Iris pigment epithelial cell (primary cell): ENCODE measurements around the gene GPRIN2.
"Not testable (repeated sequence)": the region's sequence is repeated elsewhere in the genome, so short reads cannot be mapped to it uniquely, and the experiment has no call there.

Experiments
- DNase-seq: peaks from one replicate; pipeline ENCODE4 v3.0.0-alpha.2; 2011; ENCODE audit warnings: low read depth

GPRIN2 gene

DNA sequence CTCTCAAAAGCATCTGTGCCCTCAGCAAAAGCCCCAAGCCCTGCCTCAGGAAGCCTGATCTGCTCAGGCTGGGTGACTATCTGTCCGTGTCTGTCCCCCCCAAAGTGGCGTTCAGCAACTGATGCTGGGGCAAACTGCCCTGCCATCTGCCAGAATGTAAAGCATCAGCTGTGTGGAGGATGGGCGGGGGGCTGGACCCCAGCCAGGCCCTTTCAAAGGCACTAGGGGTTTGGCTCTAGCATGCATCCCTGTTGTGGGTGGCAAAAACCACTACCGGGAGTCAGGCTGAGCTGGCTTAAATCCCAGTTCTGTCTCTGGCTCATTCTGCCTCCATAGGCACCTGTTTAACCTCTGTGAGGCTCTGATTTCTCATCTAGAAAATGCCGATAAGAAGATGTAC is 35.5 kb downstream of the GPRIN2 start:
- peak; percentile 31 for DNase-seq

DNA sequence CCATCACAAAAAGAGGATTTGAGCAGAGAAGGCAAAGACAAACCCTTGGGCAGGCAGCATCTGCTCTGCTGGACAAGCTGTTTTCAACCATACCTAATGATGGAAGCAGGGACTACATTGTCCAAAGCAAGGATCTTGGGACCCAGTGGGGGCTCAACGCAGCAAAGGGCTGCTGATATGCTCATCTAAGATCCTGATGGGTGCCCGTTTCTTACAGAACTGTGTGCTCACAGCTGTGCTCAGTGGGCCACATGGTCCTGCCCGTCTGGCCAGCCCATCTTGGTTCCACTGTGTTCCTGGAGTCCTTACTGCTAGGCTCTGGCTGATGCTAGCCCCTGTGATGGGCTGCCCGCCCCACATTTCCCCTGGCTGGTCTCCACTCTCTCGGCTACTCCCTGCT is 36.1 kb downstream of the GPRIN2 start:
- no peak for DNase-seq

DNA sequence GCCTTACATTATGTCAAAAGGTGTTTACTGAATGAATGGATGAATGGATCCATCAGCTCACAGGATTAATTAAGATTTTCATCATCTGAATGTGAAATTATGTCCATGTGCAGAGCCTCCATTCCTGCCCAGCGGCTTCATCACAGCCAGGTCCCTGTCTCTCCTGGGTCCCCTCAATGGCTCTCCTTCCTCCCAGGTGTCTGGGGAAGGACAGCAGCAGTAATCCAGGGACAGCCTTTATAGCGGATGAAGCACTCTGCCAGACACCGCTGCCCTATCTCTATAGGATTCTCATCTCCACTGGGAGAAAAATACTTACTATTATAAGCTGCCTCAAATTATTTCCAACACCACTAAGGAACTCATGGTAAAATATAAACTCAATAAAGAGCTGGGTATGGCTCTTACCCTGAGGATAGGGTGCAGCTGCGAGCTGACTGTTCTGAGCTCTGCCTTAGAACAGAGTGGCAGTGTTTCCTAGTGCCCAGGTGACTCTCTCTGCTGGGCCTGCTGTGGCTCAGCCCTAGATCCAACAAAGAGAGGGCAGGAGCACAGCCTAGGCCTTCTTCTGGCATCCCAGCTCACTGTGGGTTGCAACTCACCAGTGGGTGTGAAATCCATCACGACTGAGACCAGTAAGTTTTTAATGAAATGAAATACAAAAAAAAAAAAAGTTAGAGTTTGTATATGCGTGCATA is 38.3 kb downstream of the GPRIN2 start:
- no peak for DNase-seq

DNA sequence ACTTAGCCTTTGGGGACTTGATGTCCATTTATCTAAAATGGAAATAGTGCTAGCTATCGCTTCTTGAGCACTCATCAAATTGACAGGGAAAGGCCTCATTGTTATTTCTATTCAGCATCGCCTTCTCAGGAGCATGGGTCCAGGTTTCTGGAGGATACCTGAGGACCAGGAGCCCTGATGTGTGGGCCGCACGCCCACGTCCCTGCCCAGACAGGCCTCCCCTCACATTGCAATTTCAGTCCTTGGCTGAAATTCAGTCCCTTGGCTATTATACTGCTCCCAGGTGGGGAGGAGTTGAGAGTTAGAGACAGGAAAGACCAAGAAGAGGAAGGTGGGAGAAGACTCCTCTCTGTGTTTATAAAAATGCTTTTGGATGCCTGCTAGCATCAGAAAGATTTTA is 38.9 kb downstream of the GPRIN2 start:
- DNase-seq, result no peak

DNA sequence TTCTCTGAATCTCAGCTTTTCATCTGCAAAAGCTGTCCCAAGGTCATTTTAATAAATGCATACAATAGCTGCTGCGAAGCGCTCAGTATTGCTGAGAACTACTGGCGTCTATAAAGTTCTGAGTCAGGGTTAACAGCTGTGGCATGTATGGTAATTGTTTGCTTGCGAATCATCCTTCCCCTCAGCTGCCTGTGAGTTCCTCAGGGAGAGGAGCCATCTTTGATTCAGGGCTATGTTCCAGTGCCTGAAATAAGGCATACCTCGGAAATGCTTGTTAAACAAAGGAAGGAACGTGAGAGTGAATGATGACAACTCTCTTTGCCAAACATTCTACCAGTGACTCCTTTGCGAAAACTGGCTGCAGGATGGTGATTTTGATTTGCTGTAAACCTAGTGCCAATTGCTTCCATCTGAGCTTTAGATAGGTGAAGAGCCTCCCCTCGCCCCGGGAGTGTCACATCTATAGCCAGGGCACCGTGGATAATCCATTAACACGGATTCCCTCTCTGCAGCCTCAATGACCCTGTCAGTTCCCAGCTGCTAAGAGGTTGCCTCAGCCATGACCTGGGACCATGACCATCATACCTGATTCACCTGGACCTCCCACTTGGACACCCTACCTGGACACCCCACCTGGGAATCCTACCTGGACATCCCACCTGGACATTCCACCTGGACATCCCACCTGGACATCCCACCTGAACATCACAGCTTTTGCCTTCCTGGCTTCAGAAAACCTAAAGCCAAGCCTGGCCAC is 39.6 kb downstream of the GPRIN2 start:
- peak; percentile 92 for DNase-seq

DNA sequence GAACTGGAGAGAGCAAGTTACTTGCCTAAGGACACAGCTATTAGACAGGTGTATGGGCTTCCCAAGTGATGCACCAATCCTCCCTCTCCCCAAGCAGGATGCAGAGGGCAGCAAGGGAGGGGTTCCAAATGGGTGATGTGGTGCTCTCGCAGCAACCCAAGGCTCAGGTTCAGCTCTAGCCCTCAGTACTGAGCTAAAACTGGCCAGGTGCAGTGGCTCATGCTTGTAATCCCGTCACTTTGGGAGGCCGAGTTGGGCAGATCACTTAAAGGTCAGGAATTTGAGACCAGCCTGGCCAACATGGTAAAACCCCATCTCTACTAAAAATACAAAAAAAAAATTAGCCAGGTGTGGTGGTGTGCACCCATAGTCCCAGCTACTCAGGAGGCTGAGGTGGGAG is 40.7 kb downstream of the GPRIN2 start:
- no peak for DNase-seq

DNA sequence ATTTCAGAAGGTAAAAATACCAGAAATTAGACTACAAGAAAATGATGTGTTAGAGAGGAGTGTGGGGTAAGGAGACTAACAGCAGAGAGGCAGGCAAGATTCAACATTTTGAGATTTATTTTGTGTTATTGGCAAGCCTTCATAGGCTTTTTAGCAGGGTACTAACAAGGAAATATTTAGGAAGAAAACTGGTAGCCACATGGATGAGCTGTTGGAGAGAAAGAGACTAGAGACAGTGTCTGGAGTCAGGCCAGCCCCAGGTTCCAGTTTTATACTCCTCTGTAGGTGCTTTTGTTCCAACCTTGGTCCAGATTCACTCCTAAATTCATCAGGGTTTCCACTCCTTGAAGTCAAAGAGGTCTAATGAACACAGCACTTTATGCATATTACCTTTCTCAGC is 41.1 kb downstream of the GPRIN2 start:
- DNase-seq, result no peak

DNA sequence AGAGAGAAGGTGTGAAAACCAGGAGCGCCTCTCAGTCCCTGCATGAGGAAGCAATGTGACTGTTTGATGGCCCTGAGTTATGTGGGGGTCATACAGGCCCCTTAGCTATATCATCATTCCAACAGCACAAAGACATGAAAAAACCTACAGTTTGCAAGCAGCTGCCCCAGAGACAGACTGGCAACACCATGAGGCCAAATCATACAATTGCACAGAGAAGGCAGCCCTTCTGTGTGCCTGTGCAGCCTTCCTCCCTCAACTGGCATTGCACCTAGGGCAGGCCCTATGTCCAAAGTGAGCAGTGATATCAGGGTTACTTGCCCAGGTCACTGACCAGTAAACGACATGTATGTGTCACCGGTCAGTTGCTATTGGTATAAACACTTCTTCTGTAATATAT is 41.6 kb downstream of the GPRIN2 start:
- DNase-seq, result no peak

DNA sequence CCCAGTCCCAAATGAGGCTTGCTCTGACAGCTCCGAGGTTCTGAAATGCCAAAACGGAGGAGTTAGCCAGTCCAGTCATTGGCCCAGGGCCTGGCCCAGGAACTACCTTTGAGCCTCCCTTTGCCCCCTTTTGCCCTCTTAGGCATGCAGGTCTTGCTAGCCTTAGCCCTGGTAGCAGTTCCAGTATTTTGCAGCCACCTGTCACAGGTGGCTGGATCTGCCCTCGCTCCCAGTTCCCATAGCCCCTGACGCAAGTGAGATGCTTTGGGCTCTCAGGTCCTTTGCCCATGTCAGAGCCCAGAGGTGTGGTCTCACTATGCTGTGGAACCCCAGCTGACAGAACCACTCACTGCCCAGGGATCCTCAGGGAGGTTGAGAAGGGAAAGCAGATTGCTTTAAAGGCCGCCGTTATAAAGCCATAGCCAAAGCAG is 42.0 kb downstream of the GPRIN2 start:
- no peak for DNase-seq

DNA sequence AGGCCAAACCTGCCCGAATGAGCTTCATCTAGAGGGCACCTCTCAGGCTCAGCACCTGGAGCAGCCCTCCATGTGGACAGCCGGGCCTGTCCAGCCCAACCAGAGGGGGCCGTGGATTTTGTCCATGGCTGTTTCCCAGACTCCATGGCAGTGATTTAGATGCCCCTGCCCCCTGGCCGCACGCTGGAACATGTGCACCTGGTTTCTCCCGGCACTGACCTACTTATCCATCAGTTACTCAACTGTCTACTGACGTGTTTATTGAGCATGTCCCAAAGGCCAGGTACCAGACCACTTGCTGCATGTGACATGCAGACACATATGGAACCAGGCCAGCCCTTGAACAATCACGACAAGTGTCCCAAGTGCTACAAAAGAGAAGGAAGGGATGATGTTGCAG is 43.1 kb downstream of the GPRIN2 start:
- not testable (repeated sequence) for DNase-seq

DNA sequence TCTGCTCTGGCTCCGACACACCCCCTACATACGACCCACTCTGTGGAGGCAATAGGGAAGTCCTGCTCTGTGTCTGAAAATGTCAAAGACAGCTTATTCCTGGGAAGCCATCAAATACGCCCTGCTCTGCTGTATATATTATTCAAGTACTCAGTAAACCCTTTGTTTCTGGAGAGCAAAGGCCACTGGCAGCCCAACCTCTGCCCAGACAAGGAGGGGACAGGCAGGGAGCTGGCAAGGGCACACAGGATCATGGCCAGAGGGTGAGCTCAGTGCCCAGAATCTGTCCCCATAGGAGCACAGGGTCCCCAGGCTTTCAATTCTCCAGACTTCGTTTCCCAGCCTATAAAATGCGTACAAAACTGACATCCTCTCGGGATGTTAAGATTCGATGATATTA is 43.7 kb downstream of the GPRIN2 start:
- DNase-seq, result not testable (repeated sequence)

DNA sequence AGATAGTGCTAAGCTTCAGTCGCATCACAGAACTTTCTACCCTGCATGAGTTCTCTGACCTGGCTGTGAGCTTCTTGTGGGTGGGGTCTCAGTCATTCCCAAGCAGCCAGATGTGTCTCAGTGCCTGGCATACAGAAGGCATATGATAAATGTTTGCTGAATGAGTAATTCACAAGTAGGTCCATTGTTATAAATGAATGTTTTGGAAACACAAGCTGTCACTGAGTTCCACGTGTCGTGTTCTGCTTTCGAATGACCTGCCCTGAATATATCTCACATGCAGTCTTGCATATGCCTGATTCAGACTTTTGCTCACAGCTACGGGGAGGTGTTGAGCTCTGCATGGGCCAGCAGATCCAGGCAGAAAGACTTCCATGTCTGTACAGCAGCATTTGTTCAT is 44.5 kb downstream of the GPRIN2 start:
- not testable (repeated sequence) for DNase-seq
